BLaER1 treated with 17β-estradiol and CSF1 and Interleukin-3, amounts not matched to agents 10 nM and 100 nM (cell line): ENCODE results near the gene EXOC6B.

ENCODE experiments used
- H3K27ac ChIP-seq, 11 experiments: shearing (Covaris generic); formaldehyde crosslinking; 2 replicates each; pipeline ENCODE4 v1.8.1; 2022
- H3K27me3 ChIP-seq, 11 experiments: shearing (Covaris generic); formaldehyde crosslinking; 2 replicates each; pipeline ENCODE4 v1.8.1; 2022
- H3K36me3 ChIP-seq, 11 experiments: shearing (Covaris generic); formaldehyde crosslinking; 2 replicates each; pipeline ENCODE4 v1.8.1; 2022
- H3K4me1 ChIP-seq, 10 experiments: shearing (Covaris generic); formaldehyde crosslinking; 2 replicates each; pipeline ENCODE4 v1.8.1; 2022
- H3K4me2 ChIP-seq, 11 experiments: shearing (Covaris generic); formaldehyde crosslinking; 2 replicates each; pipeline ENCODE4 v1.8.1; 2022
- H3K4me3 ChIP-seq, 10 experiments: shearing (Covaris generic); formaldehyde crosslinking; 2 replicates each; pipeline ENCODE4 v1.8.1; 2022
- H3K9ac ChIP-seq, 11 experiments: shearing (Covaris generic); formaldehyde crosslinking; 2 replicates each; pipeline ENCODE4 v1.8.1; 2022
- H3K9me3 ChIP-seq, 11 experiments: shearing (Covaris generic); formaldehyde crosslinking; replicated peaks in 1 of 11; 2 replicates each; pipeline ENCODE4 v1.8.1; 2022
- H4K20me1 ChIP-seq, 11 experiments: shearing (Covaris generic); formaldehyde crosslinking; 2 replicates each; pipeline ENCODE4 v1.8.1; 2022
- Cebpa-rat ChIP-seq, 11 experiments: shearing (Covaris generic); IDR thresholded peaks; 2 replicates each; pipeline ENCODE4 v1.8.1; 2022

EXOC6B gene

GRCh38 chr2:72395096-72395495, 430.7 kb downstream of the EXOC6B start:
- Histone ChIP-seq H3K36me3 (no peaks in the 10 kb centered on the region), H3K4me2 (no peak overlapping the region), H4K20me1 (no peaks in the 10 kb centered on the region), H3K9me3 (peaks cover 12 to 23% (median 16%) of the 10 kb centered on the region in 11 experiments; a peak in 18 of 22 replicates), H3K4me1 (no peaks in the 10 kb centered on the region), H3K9ac (no peak overlapping the region), H3K4me3 (no peak overlapping the region), H3K27ac (no peak overlapping the region), H3K27me3 (no peaks in the 10 kb centered on the region)
- TF ChIP-seq Cebpa-rat (IDR thresholded peaks at IDR 0.05) = no peak

DNA sequence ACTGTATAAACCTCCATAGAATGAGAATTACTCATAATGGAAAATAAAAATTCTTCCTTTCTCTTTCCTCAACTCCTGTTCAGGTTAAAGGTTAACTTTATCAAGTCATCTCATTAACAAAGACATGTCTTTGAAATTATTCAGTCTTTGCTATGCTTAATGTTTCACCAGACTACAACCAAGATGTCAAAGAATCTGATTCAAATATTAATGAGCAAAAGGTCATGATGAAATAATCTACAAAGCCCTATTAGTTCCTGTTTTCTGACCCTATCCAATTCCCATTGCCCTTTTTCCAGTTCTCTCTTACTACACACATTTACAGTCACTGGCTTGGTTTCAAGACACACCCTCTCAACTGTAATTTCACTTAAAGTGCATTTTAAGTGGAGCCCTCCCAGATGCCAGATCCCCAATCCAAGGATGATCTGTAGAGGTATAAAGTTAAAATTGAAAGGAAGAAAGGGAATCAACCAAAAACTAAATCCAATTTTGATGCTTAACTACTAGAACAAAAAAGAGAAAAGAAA, 431.2 kb downstream of the EXOC6B start:
- H3K4me3 ChIP-seq = no peak overlapping the region
- no peak overlapping the region for H3K9ac ChIP-seq
- H3K36me3 ChIP-seq = no peaks in the 10 kb centered on the region
- no peaks in the 10 kb centered on the region for H3K27me3 ChIP-seq
- no peaks in the 10 kb centered on the region for H4K20me1 ChIP-seq
- H3K4me1 ChIP-seq = no peaks in the 10 kb centered on the region
- TF ChIP-seq Cebpa-rat (IDR thresholded peaks at IDR 0.05) = no peak
- H3K9me3 ChIP-seq = peaks cover 7 to 18% (median 12%) of the 10 kb centered on the region in 11 experiments; a peak in 17 of 22 replicates
- no peak overlapping the region for H3K27ac ChIP-seq
- no peak overlapping the region for H3K4me2 ChIP-seq

- Histone ChIP-seq H4K20me1 (no peaks in the 10 kb centered on the region), H3K27ac (no peak overlapping the region), H3K4me1 (no peaks in the 10 kb centered on the region), H3K36me3 (peaks cover 0 to 9% (median 0%) of the 10 kb centered on the region in 11 experiments; a peak in 2 of 22 replicates), H3K4me3 (no peak overlapping the region), H3K9me3 (peaks cover 17 to 38% (median 29%) of the 10 kb centered on the region in 11 experiments), H3K27me3 (no peaks in the 10 kb centered on the region), H3K9ac (no peak overlapping the region), H3K4me2 (no peak overlapping the region)
- TF ChIP-seq Cebpa-rat (IDR thresholded peaks at IDR 0.05) = no peak
Measured at GRCh38 chr2:72389447-72389846, 436.4 kb downstream of the EXOC6B start.

GRCh38 chr2:72388263-72388662, 437.6 kb downstream of the EXOC6B start:
- no peak overlapping the region for H3K27ac ChIP-seq
- no peak for TF ChIP-seq Cebpa-rat (IDR thresholded peaks at IDR 0.05)
- H4K20me1 ChIP-seq = no peaks in the 10 kb centered on the region
- H3K4me2 ChIP-seq = no peak overlapping the region
- peaks cover 17 to 38% (median 29%) of the 10 kb centered on the region in 11 experiments for H3K9me3 ChIP-seq
- no peak overlapping the region for H3K9ac ChIP-seq
- H3K4me1 ChIP-seq = no peaks in the 10 kb centered on the region
- no peaks in the 10 kb centered on the region for H3K27me3 ChIP-seq
- peaks cover 0 to 9% (median 0%) of the 10 kb centered on the region in 11 experiments; a peak in 2 of 22 replicates for H3K36me3 ChIP-seq
- H3K4me3 ChIP-seq = no peak overlapping the region

DNA sequence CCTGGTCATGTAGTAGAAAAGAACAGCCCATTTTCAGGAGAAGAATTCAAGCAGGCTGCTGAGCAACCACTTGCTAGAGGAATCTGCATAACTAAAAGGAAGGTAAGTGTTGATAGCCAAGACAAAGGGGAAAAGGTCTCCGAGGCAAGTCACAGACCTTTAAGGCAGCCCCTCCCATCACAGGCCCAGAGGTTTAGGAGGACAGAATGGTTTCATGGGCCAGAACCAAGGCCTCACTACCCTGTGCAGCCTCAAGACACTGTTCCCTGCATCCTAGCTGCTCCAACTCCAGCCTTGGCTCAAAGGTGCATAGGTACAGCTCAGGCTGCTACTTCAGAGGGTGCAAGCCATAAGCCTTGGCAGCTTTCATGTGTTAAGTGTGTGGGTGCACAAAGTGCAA, 439.5 kb downstream of the EXOC6B start:
- no peak for TF ChIP-seq Cebpa-rat (IDR thresholded peaks at IDR 0.05)
- Histone ChIP-seq H3K9ac (no peak overlapping the region), H3K36me3 (peaks cover 0 to 9% (median 0%) of the 10 kb centered on the region in 11 experiments; a peak in 2 of 22 replicates), H3K4me1 (no peaks in the 10 kb centered on the region), H3K4me3 (no peak overlapping the region), H3K9me3 (peaks cover 13 to 25% (median 19%) of the 10 kb centered on the region in 11 experiments), H3K27ac (no peak overlapping the region), H3K4me2 (no peak overlapping the region), H4K20me1 (no peaks in the 10 kb centered on the region), H3K27me3 (no peaks in the 10 kb centered on the region)

- no peak for TF ChIP-seq Cebpa-rat (IDR thresholded peaks at IDR 0.05)
- H3K27me3 ChIP-seq = no peaks in the 10 kb centered on the region
- no peak overlapping the region for H3K27ac ChIP-seq
- H3K4me3 ChIP-seq = no peak overlapping the region
- no peaks in the 10 kb centered on the region for H4K20me1 ChIP-seq
- no peaks in the 10 kb centered on the region for H3K9me3 ChIP-seq
- no peaks in the 10 kb centered on the region for H3K4me1 ChIP-seq
- H3K4me2 ChIP-seq = no peak overlapping the region
- H3K36me3 ChIP-seq = no peaks in the 10 kb centered on the region
- H3K9ac ChIP-seq = no peak overlapping the region
Measured at GRCh38 chr2:72378753-72379348, 447.0 kb downstream of the EXOC6B start.

GRCh38 chr2:72367530-72368225, 458.2 kb downstream of the EXOC6B start:
- Histone ChIP-seq H3K27ac (no peak overlapping the region), H3K9ac (no peak overlapping the region), H3K4me2 (no peak overlapping the region), H3K36me3 (no peaks in the 10 kb centered on the region), H3K27me3 (no peaks in the 10 kb centered on the region), H4K20me1 (no peaks in the 10 kb centered on the region), H3K4me3 (no peak overlapping the region), H3K4me1 (no peaks in the 10 kb centered on the region), H3K9me3 (peaks cover 0 to 5% (median 0%) of the 10 kb centered on the region in 11 experiments; a peak in 1 of 22 replicates)
- TF ChIP-seq Cebpa-rat (IDR thresholded peaks at IDR 0.05) = no peak

DNA sequence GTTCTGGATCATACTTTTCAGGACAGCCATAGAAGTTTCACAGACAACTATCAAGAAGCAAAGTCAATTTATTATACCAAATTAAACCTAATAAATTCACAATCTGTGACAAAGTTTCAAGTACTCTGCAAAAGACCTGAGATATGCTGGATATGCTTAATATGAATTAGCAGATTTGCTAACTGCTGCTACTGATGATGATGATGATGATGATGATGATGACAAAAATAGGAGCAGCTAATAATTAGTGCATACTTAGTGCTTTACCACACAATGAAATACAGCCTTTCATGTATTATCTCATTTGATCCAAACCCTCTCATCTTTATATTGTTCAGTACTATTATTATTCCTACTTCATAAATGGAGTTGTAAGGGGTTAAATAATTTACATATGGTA, 462.4 kb downstream of the EXOC6B start:
- no peaks in the 10 kb centered on the region for H3K4me1 ChIP-seq
- no peak overlapping the region for H3K4me3 ChIP-seq
- no peak overlapping the region for H3K27ac ChIP-seq
- H3K36me3 ChIP-seq = no peaks in the 10 kb centered on the region; a peak in 1 of 22 replicates
- no peaks in the 10 kb centered on the region for H3K9me3 ChIP-seq
- H3K27me3 ChIP-seq = no peaks in the 10 kb centered on the region
- H4K20me1 ChIP-seq = no peaks in the 10 kb centered on the region
- no peak for TF ChIP-seq Cebpa-rat (IDR thresholded peaks at IDR 0.05)
- no peak overlapping the region for H3K4me2 ChIP-seq
- H3K9ac ChIP-seq = no peak overlapping the region

GRCh38 chr2:72362733-72363132, 463.1 kb downstream of the EXOC6B start:
- no peak for TF ChIP-seq Cebpa-rat (IDR thresholded peaks at IDR 0.05)
- Histone ChIP-seq H3K27ac (no peak overlapping the region), H3K4me1 (no peaks in the 10 kb centered on the region), H3K9ac (no peak overlapping the region), H3K9me3 (no peaks in the 10 kb centered on the region), H3K4me3 (no peak overlapping the region), H3K27me3 (no peaks in the 10 kb centered on the region), H4K20me1 (no peaks in the 10 kb centered on the region), H3K36me3 (no peaks in the 10 kb centered on the region; a peak in 1 of 22 replicates), H3K4me2 (no peak overlapping the region)
